Choroid plexus epithelial cell (primary cell): ENCODE data around the gene ADAT3.

ENCODE experiments used
- DNase-seq: peaks from one replicate; pipeline ENCODE4 v3.0.0-alpha.2; 2010; ENCODE audit warnings: low read depth
- H3K4me3 ChIP-seq: 2 replicates; pipeline ENCODE4 v1.5.1; 2011; ENCODE audit warnings: low read depth, mild to moderate bottlenecking, control low read depth, low read length, moderate library complexity
- CTCF ChIP-seq: conservative IDR thresholded peaks from 2 replicates; pipeline ENCODE4 v1.5.1; 2011; ENCODE audit warnings: low read depth, mild to moderate bottlenecking, control low read depth, inconsistent platforms, low read length, moderate library complexity

ADAT3 gene

GRCh38 chr19:1912760-1913505 lies 7.7 kb downstream of the ADAT3 start:
- no peak for TF ChIP-seq CTCF
- DNase-seq: no peak
- H3K4me3 ChIP-seq: no peak overlapping the region

- no peak overlapping the region for H3K4me3 ChIP-seq
- DNase-seq: no peak
Observed at GRCh38 chr19:1913781-1914577, 8.8 kb downstream of the ADAT3 start.

GRCh38 chr19:1914826-1915341 lies 9.7 kb downstream of the ADAT3 start:
- no peak for TF ChIP-seq CTCF
- no peak for DNase-seq
- no peak overlapping the region for H3K4me3 ChIP-seq

More at GRCh38 chr19:1913781-1914577, 8.8 kb downstream of the ADAT3 start:
- TF ChIP-seq CTCF: no peak

- DNase-seq: no peak
- no peak for TF ChIP-seq CTCF
- H3K4me3 ChIP-seq: no peak overlapping the region
Observed at GRCh38 chr19:1917146-1917545, 11.9 kb downstream of the ADAT3 start.

- no peak for TF ChIP-seq CTCF
- DNase-seq: no peak
- no peak overlapping the region for H3K4me3 ChIP-seq
Observed at GRCh38 chr19:1917926-1918325, 12.7 kb downstream of the ADAT3 start.

GRCh38 chr19:1918975-1919374 lies 13.8 kb downstream of the ADAT3 start:
- no peak for TF ChIP-seq CTCF
- no peak overlapping the region for H3K4me3 ChIP-seq
- DNase-seq: no peak

GRCh38 chr19:1920644-1921043 lies 15.4 kb downstream of the ADAT3 start:
- no peak overlapping the region for H3K4me3 ChIP-seq
- DNase-seq: no peak
- TF ChIP-seq CTCF: no peak
